GM12878 (cell line): ENCODE results near the gene UFSP2. TPM values are rescaled to one million over a fixed set of nuclear protein-coding genes. Genes with fewer than 3 reads are reported as not detected.

Experiments
- ASH2L ChIP-seq: fragments of 300-600, 200-600 bp; sonication (generic); IDR thresholded peaks from 2 replicates; pipeline ENCODE4 v1.6.1; 2017; ENCODE audit warnings: low read depth, mild to moderate bottlenecking, borderline replicate concordance
- CBX3 ChIP-seq: fragments of 200-600 bp; sonication (generic); IDR thresholded peaks from 2 replicates; pipeline ENCODE4 v1.6.1; 2016; ENCODE audit warnings: low read depth, borderline replicate concordance
- EED ChIP-seq: sonication (generic); IDR thresholded peaks from 2 replicates; pipeline ENCODE4 v1.6.1; 2016; ENCODE audit warnings: antibody characterized with exemption, low read depth
- FOXM1 ChIP-seq: IDR thresholded peaks from 2 replicates; pipeline ENCODE4 v1.6.1; 2012; ENCODE audit warnings: low read depth, mild to moderate bottlenecking, inconsistent platforms, low read length, moderate library complexity
- GATAD2B ChIP-seq: fragments of 450-650 bp; conservative IDR thresholded peaks from 2 replicates; pipeline ENCODE4 v1.6.1; 2017; ENCODE audit warnings: low read depth, mild to moderate bottlenecking, moderate library complexity
- JUND ChIP-seq: IDR thresholded peaks from 2 replicates; pipeline ENCODE4 v1.6.1; 2012; ENCODE audit warnings: low read depth, mild to moderate bottlenecking, low read length, improper control_type of control experiment, moderate library complexity
- KLF5 ChIP-seq: fragments of 450-650 bp; IDR thresholded peaks from 2 replicates; pipeline ENCODE4 v1.6.1; 2014; ENCODE audit warnings: mild to moderate bottlenecking; ENCODE audit not compliant: partially characterized antibody
- PAX8 ChIP-seq: fragments of 450-650 bp; IDR thresholded peaks from 2 replicates; pipeline ENCODE4 v1.6.1; 2017; ENCODE audit warnings: mild to moderate bottlenecking, moderate library complexity
- POLR2A ChIP-seq: IDR thresholded peaks from 2 replicates; pipeline ENCODE4 v1.6.1; 2011; ENCODE audit warnings: low read depth, mild to moderate bottlenecking, low read length
- POU2F2 ChIP-seq: IDR thresholded peaks from 3 replicates; pipeline ENCODE4 v1.6.1; 2011; ENCODE audit warnings: low read depth, mild to moderate bottlenecking, low read length, borderline replicate concordance
- PRDM15 ChIP-seq: fragments of 450-650 bp; formaldehyde crosslinking; IDR thresholded peaks from 2 replicates; pipeline ENCODE4 v1.4.0; 2020; ENCODE audit warnings: mild to moderate bottlenecking, moderate library complexity
- RAD21 ChIP-seq: IDR thresholded peaks from 2 replicates; pipeline ENCODE4 v1.6.1; 2011; ENCODE audit warnings: mild to moderate bottlenecking, low read depth, low read length, moderate library complexity; ENCODE audit not compliant: insufficient read depth
- RUNX3 ChIP-seq: IDR thresholded peaks from 2 replicates; pipeline ENCODE4 v1.6.1; 2012; ENCODE audit warnings: low read length, inconsistent platforms
- SMARCA5 ChIP-seq: fragments of 450-650 bp; IDR thresholded peaks from 2 replicates; pipeline ENCODE4 v1.6.1; 2017; ENCODE audit warnings: mild to moderate bottlenecking
- STAT3 ChIP-seq: IDR thresholded peaks from 2 replicates; pipeline ENCODE4 v1.6.1; 2011; ENCODE audit warnings: low read depth, low read length, improper control_type of control experiment
- SUPT20H ChIP-seq: IDR thresholded peaks from 2 replicates; pipeline ENCODE4 v1.6.1; 2011; ENCODE audit warnings: low read depth, mild to moderate bottlenecking, low read length, moderate library complexity, borderline replicate concordance; ENCODE audit not compliant: control insufficient read depth
- SUZ12 ChIP-seq: fragments of 200-600 bp; sonication (generic); IDR thresholded peaks from one replicate; pipeline ENCODE4 v1.6.1; 2018; ENCODE audit warnings: antibody characterized with exemption, mild to moderate bottlenecking; ENCODE audit not compliant: unreplicated experiment
- ZBED1 ChIP-seq: IDR thresholded peaks from 2 replicates; pipeline ENCODE4 v1.6.1; 2016; ENCODE audit warnings: borderline replicate concordance
- ZNF217 ChIP-seq: fragments of 450-650 bp; IDR thresholded peaks from 2 replicates; pipeline ENCODE4 v1.6.1; 2017; ENCODE audit warnings: antibody characterized with exemption, mild to moderate bottlenecking
- ZZZ3 ChIP-seq: IDR thresholded peaks from 2 replicates; pipeline ENCODE4 v1.6.1; 2011; ENCODE audit warnings: low read depth; ENCODE audit not compliant: control insufficient read depth, insufficient read length
- polyA plus RNA-seq, 11 experiments: library from polyadenylated mRNA; depleted of rRNA in 4 of 11; unstranded in 6 of 11; stranded (reverse) in 5 of 11; fragments of >200 nt; fragmentation: Nextera tagmentation in 4 of 11; fragmentation: Illumina TruSeq in 1 of 11; extraction: Ambion mirVana in 4 of 11; extraction: Trizol in 1 of 11; gene quantifications; 1 replicate in 1 of 11; 2 replicates in 10 of 11; pipeline versions ENCODE4 v1.2.1 to v1.2.3, GENCODE V29; 2011 to 2016; ENCODE audit warnings: inconsistent platforms in 2 of 11, missing spikeins in 2 of 11, low read depth in 1 of 11
- total RNA-seq, 4 experiments: library from RNA; depleted of rRNA in 3 of 4; stranded (reverse); fragments of >200 nt in 3 of 4; fragmentation: Illumina TruSeq in 1 of 4; extraction: Trizol in 1 of 4; gene quantifications; 2 replicates each; pipeline versions ENCODE4 v1.2.1 to v1.2.3, GENCODE V29; 2013 to 2021
- TF ChIP-seq, protein P1 (sequence below): fragments of 150-350 bp; IDR thresholded peaks from 2 replicates; pipeline ENCODE4 v1.6.1; 2014; ENCODE audit warnings: mild to moderate bottlenecking, low read depth, low read length
- TF ChIP-seq, protein P2 (sequence below): IDR thresholded peaks from 2 replicates; pipeline ENCODE4 v1.6.1; 2011; ENCODE audit warnings: low read depth, mild to moderate bottlenecking, low read length, moderate library complexity, borderline replicate concordance; ENCODE audit errors: extremely low read depth
- TF ChIP-seq, protein P3 (sequence below): IDR thresholded peaks from 2 replicates; pipeline ENCODE4 v1.6.1; 2012; ENCODE audit warnings: mild to moderate bottlenecking, low read depth, low read length

UFSP2 gene
- total and polyA plus RNA-seq, 10 of the 15 experiments (the other 5 are each of a cell fraction or from before 2014, with no cell fraction given), result 25.4 to 53.1 (median 37.7) TPM

DNA sequence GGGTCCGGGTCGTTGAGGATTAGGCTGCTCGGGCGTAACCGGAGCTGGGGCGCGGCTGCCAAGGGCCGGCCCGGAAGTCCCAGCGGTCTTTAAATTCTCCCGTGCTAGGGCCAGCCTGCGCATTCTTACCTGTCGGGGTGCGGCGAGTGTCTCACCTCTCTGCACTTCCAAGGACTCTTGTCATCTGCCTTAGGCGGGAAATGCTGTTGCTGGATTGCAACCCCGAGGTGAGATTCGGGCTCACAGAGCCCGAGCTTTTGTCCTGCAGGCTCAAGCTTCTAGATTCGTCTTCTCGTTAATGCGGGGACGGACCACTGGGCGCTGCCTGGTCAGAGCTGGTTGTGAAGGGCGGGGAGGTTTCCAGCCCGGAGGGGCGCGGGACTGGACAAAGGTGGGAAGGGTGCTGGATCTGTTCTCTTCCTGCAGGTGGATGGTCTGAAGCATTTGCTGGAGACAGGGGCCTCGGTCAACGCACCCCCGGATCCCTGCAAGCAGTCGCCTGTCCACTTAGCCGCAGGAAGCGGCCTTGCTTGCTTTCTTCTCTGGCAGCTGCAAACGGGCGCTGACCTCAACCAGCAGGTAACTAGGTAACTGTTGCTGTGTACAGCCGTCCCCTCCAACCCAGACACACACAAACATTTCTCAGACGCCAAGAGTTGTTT is 28.9 kb downstream of the UFSP2 start, which contains the start of gene ANKRD37 (continued):
- no peak for TF ChIP-seq GATAD2B
- TF ChIP-seq, protein P1, sequence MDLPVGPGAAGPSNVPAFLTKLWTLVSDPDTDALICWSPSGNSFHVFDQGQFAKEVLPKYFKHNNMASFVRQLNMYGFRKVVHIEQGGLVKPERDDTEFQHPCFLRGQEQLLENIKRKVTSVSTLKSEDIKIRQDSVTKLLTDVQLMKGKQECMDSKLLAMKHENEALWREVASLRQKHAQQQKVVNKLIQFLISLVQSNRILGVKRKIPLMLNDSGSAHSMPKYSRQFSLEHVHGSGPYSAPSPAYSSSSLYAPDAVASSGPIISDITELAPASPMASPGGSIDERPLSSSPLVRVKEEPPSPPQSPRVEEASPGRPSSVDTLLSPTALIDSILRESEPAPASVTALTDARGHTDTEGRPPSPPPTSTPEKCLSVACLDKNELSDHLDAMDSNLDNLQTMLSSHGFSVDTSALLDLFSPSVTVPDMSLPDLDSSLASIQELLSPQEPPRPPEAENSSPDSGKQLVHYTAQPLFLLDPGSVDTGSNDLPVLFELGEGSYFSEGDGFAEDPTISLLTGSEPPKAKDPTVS, result no peak
- no peak for TF ChIP-seq ZZZ3
- no peak for TF ChIP-seq STAT3
- no peak for TF ChIP-seq FOXM1
- TF ChIP-seq SUZ12, result no peak
- no peak for TF ChIP-seq RAD21
- peak; percentile 70 for TF ChIP-seq POLR2A
- no peak for TF ChIP-seq KLF5
- TF ChIP-seq, protein P2, sequence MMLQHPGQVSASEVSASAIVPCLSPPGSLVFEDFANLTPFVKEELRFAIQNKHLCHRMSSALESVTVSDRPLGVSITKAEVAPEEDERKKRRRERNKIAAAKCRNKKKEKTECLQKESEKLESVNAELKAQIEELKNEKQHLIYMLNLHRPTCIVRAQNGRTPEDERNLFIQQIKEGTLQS, result no peak
- no peak for TF ChIP-seq RUNX3
- no peak for TF ChIP-seq PAX8
- TF ChIP-seq JUND, result no peak
- TF ChIP-seq CBX3, result no peak
- no peak for TF ChIP-seq ZBED1
- TF ChIP-seq SUPT20H, result no peak
- TF ChIP-seq, protein P3, sequence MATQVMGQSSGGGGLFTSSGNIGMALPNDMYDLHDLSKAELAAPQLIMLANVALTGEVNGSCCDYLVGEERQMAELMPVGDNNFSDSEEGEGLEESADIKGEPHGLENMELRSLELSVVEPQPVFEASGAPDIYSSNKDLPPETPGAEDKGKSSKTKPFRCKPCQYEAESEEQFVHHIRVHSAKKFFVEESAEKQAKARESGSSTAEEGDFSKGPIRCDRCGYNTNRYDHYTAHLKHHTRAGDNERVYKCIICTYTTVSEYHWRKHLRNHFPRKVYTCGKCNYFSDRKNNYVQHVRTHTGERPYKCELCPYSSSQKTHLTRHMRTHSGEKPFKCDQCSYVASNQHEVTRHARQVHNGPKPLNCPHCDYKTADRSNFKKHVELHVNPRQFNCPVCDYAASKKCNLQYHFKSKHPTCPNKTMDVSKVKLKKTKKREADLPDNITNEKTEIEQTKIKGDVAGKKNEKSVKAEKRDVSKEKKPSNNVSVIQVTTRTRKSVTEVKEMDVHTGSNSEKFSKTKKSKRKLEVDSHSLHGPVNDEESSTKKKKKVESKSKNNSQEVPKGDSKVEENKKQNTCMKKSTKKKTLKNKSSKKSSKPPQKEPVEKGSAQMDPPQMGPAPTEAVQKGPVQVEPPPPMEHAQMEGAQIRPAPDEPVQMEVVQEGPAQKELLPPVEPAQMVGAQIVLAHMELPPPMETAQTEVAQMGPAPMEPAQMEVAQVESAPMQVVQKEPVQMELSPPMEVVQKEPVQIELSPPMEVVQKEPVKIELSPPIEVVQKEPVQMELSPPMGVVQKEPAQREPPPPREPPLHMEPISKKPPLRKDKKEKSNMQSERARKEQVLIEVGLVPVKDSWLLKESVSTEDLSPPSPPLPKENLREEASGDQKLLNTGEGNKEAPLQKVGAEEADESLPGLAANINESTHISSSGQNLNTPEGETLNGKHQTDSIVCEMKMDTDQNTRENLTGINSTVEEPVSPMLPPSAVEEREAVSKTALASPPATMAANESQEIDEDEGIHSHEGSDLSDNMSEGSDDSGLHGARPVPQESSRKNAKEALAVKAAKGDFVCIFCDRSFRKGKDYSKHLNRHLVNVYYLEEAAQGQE, result peak; percentile 50; the same call in 1 of the 2 replicates
- TF ChIP-seq PRDM15, result no peak
- TF ChIP-seq ASH2L, result 0 out of 2 replicates have a peak, but pooled peaks have one; percentile 3
- TF ChIP-seq POU2F2, result peak; percentile 73; the same call in 1 of the 3 replicates
- no peak for TF ChIP-seq ZNF217
- no peak for TF ChIP-seq EED
- no peak for TF ChIP-seq SMARCA5
